WTC11 (cell line): ENCODE measurements around the gene CCDC74A.

Source experiments
- FOXJ3 ChIP-seq: sonication (generic); formaldehyde crosslinking; IDR thresholded peaks from 2 replicates; pipeline ENCODE4 v1.9.0; 2021; ENCODE audit warnings: missing genetic modification reagents, mild to moderate bottlenecking, borderline replicate concordance
- FOXK1 ChIP-seq: sonication (generic); formaldehyde crosslinking; IDR thresholded peaks from 2 replicates; pipeline ENCODE4 v1.8.0; 2022; ENCODE audit warnings: mild to moderate bottlenecking, moderate library complexity, missing genetic modification reagents
- NR1H2 ChIP-seq: sonication (generic); formaldehyde crosslinking; IDR thresholded peaks from 2 replicates; pipeline ENCODE4 v1.9.0; 2021; ENCODE audit warnings: mild to moderate bottlenecking, moderate library complexity, missing genetic modification reagents
- NR2C2 ChIP-seq: sonication (generic); formaldehyde crosslinking; IDR thresholded peaks from 2 replicates; pipeline ENCODE4 v1.8.0; 2022; ENCODE audit warnings: mild to moderate bottlenecking, missing genetic modification reagents
- TP53 ChIP-seq: sonication (generic); formaldehyde crosslinking; IDR thresholded peaks from 2 replicates; pipeline ENCODE4 v1.8.1; 2023; ENCODE audit warnings: mild to moderate bottlenecking, missing genetic modification reagents
- ZBTB21 ChIP-seq: sonication (generic); formaldehyde crosslinking; IDR thresholded peaks from 2 replicates; pipeline ENCODE4 v1.8.1; 2023; ENCODE audit warnings: mild to moderate bottlenecking, missing genetic modification reagents, borderline replicate concordance
- TF ChIP-seq, protein P1 (sequence below): fragments of 200-600 bp; IDR thresholded peaks from 2 replicates; pipeline ENCODE4 v1.8.0; 2022; ENCODE audit warnings: antibody characterized with exemption
- TF ChIP-seq, protein P2 (sequence below): fragments of 250-450 bp; sonication (Bioruptor Pico); IDR thresholded peaks from 2 replicates; pipeline ENCODE4 v1.9.0; 2021; ENCODE audit warnings: moderate library complexity, mild to moderate bottlenecking, inconsistent platforms, borderline replicate concordance
- TF ChIP-seq, protein P3 (sequence below): sonication (generic); formaldehyde crosslinking; IDR thresholded peaks from 2 replicates; pipeline ENCODE4 v1.8.0; 2022; ENCODE audit warnings: mild to moderate bottlenecking, missing genetic modification reagents
- TF ChIP-seq, protein P4 (sequence below): sonication (generic); formaldehyde crosslinking; IDR thresholded peaks from 2 replicates; pipeline ENCODE4 v1.8.0; 2022; ENCODE audit warnings: mild to moderate bottlenecking, missing genetic modification reagents
- TF ChIP-seq, protein P5 (sequence below): sonication (generic); formaldehyde crosslinking; IDR thresholded peaks from 2 replicates; pipeline ENCODE4 v1.8.1; 2023; ENCODE audit warnings: mild to moderate bottlenecking, missing genetic modification reagents

DNA sequence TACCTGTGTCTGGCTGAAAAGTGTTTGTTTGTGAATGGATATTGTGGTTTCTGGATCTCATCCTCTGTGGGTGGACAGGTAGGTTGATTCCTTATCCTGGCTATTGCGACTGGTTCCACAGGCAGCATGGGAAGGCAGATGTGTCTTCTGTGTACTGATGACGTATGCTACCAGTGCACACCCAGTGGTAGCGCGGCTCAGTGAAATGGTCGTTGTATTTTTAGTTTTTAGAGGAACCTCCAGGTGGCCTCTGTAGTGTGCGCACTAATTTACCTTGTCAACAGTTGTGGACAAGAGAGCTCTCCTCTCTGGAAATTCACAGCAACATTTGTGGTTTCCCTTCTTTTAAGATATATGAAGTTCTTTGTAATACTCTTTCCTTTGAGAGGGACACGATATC is 52.5 kb downstream of the CCDC74A start:
- TF ChIP-seq ZBTB21 (no peak), FOXK1 (no peak), TP53 (no peak), FOXJ3 (CRISPR knock-in tag) (no peak), NR1H2 (CRISPR knock-in tag) (no peak), NR2C2 (CRISPR knock-in tag) (no peak)
- TF ChIP-seq, protein P1, sequence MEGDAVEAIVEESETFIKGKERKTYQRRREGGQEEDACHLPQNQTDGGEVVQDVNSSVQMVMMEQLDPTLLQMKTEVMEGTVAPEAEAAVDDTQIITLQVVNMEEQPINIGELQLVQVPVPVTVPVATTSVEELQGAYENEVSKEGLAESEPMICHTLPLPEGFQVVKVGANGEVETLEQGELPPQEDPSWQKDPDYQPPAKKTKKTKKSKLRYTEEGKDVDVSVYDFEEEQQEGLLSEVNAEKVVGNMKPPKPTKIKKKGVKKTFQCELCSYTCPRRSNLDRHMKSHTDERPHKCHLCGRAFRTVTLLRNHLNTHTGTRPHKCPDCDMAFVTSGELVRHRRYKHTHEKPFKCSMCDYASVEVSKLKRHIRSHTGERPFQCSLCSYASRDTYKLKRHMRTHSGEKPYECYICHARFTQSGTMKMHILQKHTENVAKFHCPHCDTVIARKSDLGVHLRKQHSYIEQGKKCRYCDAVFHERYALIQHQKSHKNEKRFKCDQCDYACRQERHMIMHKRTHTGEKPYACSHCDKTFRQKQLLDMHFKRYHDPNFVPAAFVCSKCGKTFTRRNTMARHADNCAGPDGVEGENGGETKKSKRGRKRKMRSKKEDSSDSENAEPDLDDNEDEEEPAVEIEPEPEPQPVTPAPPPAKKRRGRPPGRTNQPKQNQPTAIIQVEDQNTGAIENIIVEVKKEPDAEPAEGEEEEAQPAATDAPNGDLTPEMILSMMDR, result no peak
- TF ChIP-seq, protein P2, sequence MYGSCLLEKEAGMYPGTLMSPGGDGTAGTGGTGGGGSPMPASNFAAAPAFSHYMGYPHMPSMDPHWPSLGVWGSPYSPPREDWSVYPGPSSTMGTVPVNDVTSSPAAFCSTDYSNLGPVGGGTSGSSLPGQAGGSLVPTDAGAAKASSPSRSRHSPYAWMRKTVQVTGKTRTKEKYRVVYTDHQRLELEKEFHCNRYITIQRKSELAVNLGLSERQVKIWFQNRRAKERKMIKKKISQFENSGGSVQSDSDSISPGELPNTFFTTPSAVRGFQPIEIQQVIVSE (CRISPR knock-in tag), result no peak
- TF ChIP-seq, protein P3, sequence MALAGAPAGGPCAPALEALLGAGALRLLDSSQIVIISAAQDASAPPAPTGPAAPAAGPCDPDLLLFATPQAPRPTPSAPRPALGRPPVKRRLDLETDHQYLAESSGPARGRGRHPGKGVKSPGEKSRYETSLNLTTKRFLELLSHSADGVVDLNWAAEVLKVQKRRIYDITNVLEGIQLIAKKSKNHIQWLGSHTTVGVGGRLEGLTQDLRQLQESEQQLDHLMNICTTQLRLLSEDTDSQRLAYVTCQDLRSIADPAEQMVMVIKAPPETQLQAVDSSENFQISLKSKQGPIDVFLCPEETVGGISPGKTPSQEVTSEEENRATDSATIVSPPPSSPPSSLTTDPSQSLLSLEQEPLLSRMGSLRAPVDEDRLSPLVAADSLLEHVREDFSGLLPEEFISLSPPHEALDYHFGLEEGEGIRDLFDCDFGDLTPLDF (CRISPR knock-in tag), result no peak
- TF ChIP-seq, protein P4, sequence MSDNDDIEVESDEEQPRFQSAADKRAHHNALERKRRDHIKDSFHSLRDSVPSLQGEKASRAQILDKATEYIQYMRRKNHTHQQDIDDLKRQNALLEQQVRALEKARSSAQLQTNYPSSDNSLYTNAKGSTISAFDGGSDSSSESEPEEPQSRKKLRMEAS (CRISPR knock-in tag), result no peak
- TF ChIP-seq, protein P5, sequence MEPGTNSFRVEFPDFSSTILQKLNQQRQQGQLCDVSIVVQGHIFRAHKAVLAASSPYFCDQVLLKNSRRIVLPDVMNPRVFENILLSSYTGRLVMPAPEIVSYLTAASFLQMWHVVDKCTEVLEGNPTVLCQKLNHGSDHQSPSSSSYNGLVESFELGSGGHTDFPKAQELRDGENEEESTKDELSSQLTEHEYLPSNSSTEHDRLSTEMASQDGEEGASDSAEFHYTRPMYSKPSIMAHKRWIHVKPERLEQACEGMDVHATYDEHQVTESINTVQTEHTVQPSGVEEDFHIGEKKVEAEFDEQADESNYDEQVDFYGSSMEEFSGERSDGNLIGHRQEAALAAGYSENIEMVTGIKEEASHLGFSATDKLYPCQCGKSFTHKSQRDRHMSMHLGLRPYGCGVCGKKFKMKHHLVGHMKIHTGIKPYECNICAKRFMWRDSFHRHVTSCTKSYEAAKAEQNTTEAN (CRISPR knock-in tag), result no peak
